Breast epithelium (tissue), 3 donors: ENCODE measurements around the gene GPR173.

Experiments used
- POLR2AphosphoS5 ChIP-seq, 3 donors: sonication (generic); formaldehyde crosslinking; IDR thresholded peaks; one replicate each; pipeline ENCODE4 v1.6.1; 2017; ENCODE audit warnings: antibody characterized with exemption in 3 of 3
- TF ChIP-seq, protein P1 (sequence below), 3 donors: fragments of 450-650 bp; IDR thresholded peaks; one replicate each; pipeline ENCODE4 v1.5.1; 2016 to 2017; ENCODE audit warnings: antibody characterized with exemption in 3 of 3, mild to moderate bottlenecking in 3 of 3, moderate library complexity in 3 of 3

DNA sequence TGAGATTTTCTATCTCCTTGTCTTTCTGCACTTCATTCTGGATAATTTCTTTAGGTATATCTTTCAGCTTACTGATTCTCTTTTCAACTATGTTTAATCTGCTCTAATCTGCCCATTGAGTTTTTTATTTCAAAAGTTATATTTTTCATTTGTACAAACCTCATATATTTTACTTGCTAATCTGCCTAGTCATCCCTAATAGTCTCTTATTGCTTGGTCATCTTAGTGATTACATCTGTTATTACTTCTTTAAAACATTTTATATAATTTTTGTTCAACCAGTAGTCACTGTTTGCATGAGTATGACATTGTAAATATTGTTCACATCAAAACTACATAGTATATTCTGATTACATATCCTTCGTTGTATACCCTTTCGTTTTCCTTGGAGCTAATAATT lies 77.8 kb downstream of the GPR173 start:
- TF ChIP-seq, protein P1, sequence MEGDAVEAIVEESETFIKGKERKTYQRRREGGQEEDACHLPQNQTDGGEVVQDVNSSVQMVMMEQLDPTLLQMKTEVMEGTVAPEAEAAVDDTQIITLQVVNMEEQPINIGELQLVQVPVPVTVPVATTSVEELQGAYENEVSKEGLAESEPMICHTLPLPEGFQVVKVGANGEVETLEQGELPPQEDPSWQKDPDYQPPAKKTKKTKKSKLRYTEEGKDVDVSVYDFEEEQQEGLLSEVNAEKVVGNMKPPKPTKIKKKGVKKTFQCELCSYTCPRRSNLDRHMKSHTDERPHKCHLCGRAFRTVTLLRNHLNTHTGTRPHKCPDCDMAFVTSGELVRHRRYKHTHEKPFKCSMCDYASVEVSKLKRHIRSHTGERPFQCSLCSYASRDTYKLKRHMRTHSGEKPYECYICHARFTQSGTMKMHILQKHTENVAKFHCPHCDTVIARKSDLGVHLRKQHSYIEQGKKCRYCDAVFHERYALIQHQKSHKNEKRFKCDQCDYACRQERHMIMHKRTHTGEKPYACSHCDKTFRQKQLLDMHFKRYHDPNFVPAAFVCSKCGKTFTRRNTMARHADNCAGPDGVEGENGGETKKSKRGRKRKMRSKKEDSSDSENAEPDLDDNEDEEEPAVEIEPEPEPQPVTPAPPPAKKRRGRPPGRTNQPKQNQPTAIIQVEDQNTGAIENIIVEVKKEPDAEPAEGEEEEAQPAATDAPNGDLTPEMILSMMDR (IDR thresholded peaks at IDR 0.05), result no peak
- TF ChIP-seq POLR2AphosphoS5 (IDR thresholded peaks at IDR 0.05), result no peak
